Osteocyte (in vitro differentiated cells): ENCODE data around the gene TEX2. TPM values are rescaled to one million over a fixed set of nuclear protein-coding genes. Genes with fewer than 3 reads are reported as not detected.

ENCODE experiments used
- DNase-seq: peaks from one replicate; pipeline ENCODE4 v3.0.0; 2021; ENCODE audit warnings: mixed read lengths; ENCODE audit not compliant: unreplicated experiment; ENCODE audit errors: extremely low spot score
- H3K27ac Mint-ChIP-seq: one replicate; pipeline ENCODE4 v1.8.0; 2021; ENCODE audit warnings: mild to moderate bottlenecking, mixed read lengths; ENCODE audit not compliant: unreplicated experiment
- H3K27me3 Mint-ChIP-seq: one replicate; pipeline ENCODE4 v1.8.0; 2021; ENCODE audit warnings: mixed read lengths; ENCODE audit not compliant: unreplicated experiment
- H3K36me3 Mint-ChIP-seq: one replicate; pipeline ENCODE4 v1.8.0; 2021; ENCODE audit warnings: mixed read lengths; ENCODE audit not compliant: unreplicated experiment
- H3K4me1 Mint-ChIP-seq: one replicate; pipeline ENCODE4 v1.8.0; 2021; ENCODE audit warnings: mixed read lengths; ENCODE audit not compliant: unreplicated experiment
- H3K4me3 Mint-ChIP-seq: one replicate; pipeline ENCODE4 v1.8.0; 2021; ENCODE audit warnings: mild to moderate bottlenecking, moderate library complexity, mixed read lengths; ENCODE audit not compliant: unreplicated experiment
- H3K9me3 Mint-ChIP-seq: one replicate; pipeline ENCODE4 v1.8.0; 2021; ENCODE audit warnings: mixed read lengths; ENCODE audit not compliant: unreplicated experiment
- CTCF ChIP-seq: fragments of 200-600 bp; sonication (generic); IDR thresholded peaks from 2 replicates; pipeline ENCODE4 v1.5.0; 2021; ENCODE audit warnings: antibody characterized with exemption, mild to moderate bottlenecking, moderate library complexity
- total RNA-seq: library from RNA; stranded (reverse); gene quantifications from 2 replicates; pipeline ENCODE4 v1.2.1, GENCODE V29; 2021

The TEX2 gene
- total RNA-seq, 1 donor from 2014 or later: 73.5 TPM

GRCh38 chr17:64154717-64155116 is 108.3 kb downstream of the TEX2 start:
- peak; percentile 59 for DNase-seq
- no peak for TF ChIP-seq CTCF
- peak overlapping the region; percentile 72 for H3K27ac Mint-ChIP-seq
- H3K36me3 Mint-ChIP-seq: peaks cover 37% of the 10 kb centered on the region
- no peak overlapping the region for H3K4me3 Mint-ChIP-seq
- H3K9me3 Mint-ChIP-seq: no peaks in the 10 kb centered on the region
- no peaks in the 10 kb centered on the region for H3K27me3 Mint-ChIP-seq
- peaks cover 54% of the 10 kb centered on the region for H3K4me1 Mint-ChIP-seq

GRCh38 chr17:64154313-64154695 is 108.8 kb downstream of the TEX2 start:
- Mint-ChIP-seq H3K4me3 (no peak overlapping the region), H3K36me3 (peaks cover 40% of the 10 kb centered on the region), H3K9me3 (no peaks in the 10 kb centered on the region), H3K27ac (peak overlapping the region; percentile 72), H3K27me3 (no peaks in the 10 kb centered on the region), H3K4me1 (peaks cover 52% of the 10 kb centered on the region)
- no peak for TF ChIP-seq CTCF
- DNase-seq: peak; percentile 42

GRCh38 chr17:64153565-64154312 is 109.3 kb downstream of the TEX2 start:
- H3K4me3 Mint-ChIP-seq: no peak overlapping the region
- no peak for TF ChIP-seq CTCF
- H3K27me3 Mint-ChIP-seq: no peaks in the 10 kb centered on the region
- H3K9me3 Mint-ChIP-seq: no peaks in the 10 kb centered on the region
- H3K27ac Mint-ChIP-seq: no peak overlapping the region
- H3K4me1 Mint-ChIP-seq: peaks cover 46% of the 10 kb centered on the region
- DNase-seq: peak; percentile 21
- peaks cover 40% of the 10 kb centered on the region for H3K36me3 Mint-ChIP-seq

GRCh38 chr17:64152428-64153125 is 110.5 kb downstream of the TEX2 start:
- Mint-ChIP-seq H3K4me3 (no peak overlapping the region), H3K27ac (no peak overlapping the region), H3K36me3 (peaks cover 43% of the 10 kb centered on the region), H3K27me3 (no peaks in the 10 kb centered on the region), H3K4me1 (peaks cover 40% of the 10 kb centered on the region), H3K9me3 (no peaks in the 10 kb centered on the region)
- DNase-seq: peak; percentile 32
- no peak for TF ChIP-seq CTCF

- no peak overlapping the region for H3K4me3 Mint-ChIP-seq
- no peaks in the 10 kb centered on the region for H3K27me3 Mint-ChIP-seq
- peaks cover 47% of the 10 kb centered on the region for H3K36me3 Mint-ChIP-seq
- H3K4me1 Mint-ChIP-seq: peaks cover 40% of the 10 kb centered on the region
- no peak overlapping the region for H3K27ac Mint-ChIP-seq
- no peaks in the 10 kb centered on the region for H3K9me3 Mint-ChIP-seq
- TF ChIP-seq CTCF: no peak
- DNase-seq: no peak
Observed at GRCh38 chr17:64151016-64151368, 112.1 kb downstream of the TEX2 start.
